Renal cortical epithelial cell (primary cell): Measurements from ENCODE around the gene ERG. TPM values are rescaled to one million over a fixed set of nuclear protein-coding genes. Genes with fewer than 3 reads are reported as not detected.

Experiments
- DNase-seq: peaks from one replicate; pipeline ENCODE4 v3.0.0-alpha.2; 2011; ENCODE audit warnings: low read depth
- total RNA-seq: library from RNA; depleted of rRNA; stranded (reverse); fragments of >200 nt; gene quantifications from 2 replicates; pipeline ENCODE4 v1.2.3, GENCODE V29; 2014

ERG gene
- under 0.01 and 0.15 TPM in 2 replicates for total RNA-seq

DNA sequence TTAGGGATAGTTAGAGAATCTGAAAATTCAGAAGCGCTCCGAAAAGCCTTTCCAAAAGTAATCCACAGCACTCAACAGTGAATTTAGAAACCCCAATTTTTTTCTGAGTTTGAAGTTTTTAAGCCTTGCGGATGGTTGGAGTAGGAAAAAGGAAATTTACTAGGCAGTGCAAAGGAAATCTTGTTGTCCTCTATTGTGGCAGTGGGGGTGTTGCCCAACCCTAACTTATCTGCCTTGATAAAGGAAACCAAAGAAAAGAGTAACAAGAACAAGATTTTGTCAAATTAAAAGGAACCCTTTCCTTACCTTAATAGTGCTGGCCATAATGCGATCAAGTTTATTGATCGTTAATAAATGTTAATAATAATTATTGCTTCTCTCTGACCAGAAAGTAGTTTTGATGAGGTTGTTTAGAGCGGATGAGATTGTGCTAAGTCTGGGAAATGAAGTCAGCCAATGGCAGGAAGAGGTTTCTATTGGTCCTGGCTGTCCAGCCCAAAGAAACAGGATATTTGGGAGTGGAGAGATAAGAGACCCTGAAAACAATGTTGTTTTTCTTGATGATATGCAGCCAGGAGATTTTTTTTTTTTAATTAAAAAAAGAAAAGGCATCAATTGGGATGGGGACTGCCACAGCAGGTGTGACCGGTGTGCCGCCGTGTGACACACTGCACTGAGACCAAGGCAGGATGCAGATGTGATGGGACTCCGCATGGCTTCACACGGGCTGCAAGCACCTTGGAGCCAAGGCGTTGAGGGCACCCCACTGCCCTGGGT lies at the start of gene ERG:
Gene ERG, minus strand, starts transcription at position 421 of the 777 bp plus-strand sequence. Its CDS starts 97 bp downstream, at position 324.
- no peak for DNase-seq

- DNase-seq = no peak
Measured at GRCh38 chr21:38544661-38545060, 46.4 kb upstream of the ERG start.

DNA sequence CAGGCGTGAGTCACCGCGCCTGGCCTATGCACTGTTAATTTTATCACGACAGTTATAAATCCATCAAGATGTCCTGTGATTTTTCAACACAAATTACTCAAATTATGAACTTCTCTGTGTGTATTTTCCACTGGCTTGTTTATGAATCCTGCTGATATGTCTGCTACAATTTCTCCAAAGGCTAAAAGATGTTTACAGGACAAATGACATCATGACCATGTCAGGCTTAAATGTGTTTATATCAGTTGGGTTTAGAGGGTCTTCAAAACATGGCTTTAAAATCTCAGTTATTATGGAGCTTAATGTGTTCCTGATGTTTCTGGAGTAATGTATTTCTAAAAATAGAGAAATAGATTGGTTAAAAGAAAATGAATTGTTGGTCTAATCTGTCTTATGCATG lies 44.0 kb upstream of the ERG start:
- DNase-seq = no peak

DNA sequence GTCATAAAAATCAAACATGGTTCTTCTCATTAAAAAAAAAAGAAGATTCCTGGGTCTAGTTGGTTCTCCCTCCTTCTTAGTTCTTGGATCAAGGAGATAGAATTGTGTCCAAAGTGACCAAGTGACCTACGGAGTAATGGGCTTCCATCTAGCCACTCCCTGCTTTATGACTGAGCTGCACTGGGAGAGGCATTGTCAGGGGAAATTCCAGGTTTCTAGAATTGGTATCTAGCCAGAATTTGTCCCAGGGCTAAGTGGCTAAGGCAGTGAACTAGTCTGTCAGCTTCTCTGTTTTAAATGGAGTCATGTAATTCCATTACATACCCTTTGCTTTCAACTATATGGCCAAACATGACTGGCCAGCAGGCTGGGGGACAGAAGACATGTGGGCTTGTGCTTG lies 40.1 kb upstream of the ERG start:
- DNase-seq = no peak

GRCh38 chr21:38534591-38534990 lies 36.3 kb upstream of the ERG start:
- no peak for DNase-seq

GRCh38 chr21:38533887-38534286 lies 35.6 kb upstream of the ERG start:
- DNase-seq = no peak

DNA sequence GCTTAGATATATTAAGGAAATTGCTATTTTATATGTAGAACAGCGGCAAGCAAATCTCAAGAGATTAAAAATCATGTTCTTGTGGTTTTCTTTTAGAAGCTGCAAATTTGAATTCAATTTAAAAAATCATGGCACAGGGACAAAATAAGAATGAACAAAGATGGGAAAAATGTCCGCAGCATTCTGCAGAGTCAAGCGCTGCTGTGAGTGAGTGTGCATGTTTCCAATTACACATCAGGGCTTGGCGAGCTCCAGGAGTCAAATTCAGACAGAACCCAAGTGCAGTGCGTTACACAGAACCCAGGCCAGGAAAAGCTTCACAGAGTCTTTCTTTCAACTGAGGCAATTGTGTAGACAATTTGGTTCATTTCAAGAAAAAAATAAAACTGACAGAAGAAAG lies 33.3 kb upstream of the ERG start:
- DNase-seq = no peak

DNA sequence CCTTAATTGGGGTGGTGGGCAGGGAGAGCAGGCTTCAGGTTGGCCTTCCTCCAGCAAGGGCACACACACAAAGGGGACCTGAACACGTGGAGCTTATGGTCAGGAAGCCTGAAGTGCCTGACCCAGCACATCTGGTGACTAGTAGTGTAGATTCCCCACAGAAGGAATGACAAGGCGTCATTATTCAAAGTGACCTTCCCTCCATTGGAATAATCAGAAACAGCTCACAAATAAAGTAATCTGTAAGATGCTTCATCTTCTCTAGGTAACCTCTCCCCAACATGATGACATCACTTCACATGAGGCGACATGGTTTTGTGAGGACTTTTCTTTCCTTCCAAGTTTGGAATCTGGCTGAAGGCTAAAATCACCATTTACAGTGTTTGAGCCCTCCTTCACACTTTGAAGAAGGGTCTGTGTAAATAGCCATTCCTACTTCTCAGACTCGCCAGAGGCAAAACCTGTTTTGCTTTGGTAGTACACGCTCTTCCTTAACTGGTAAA lies 32.8 kb upstream of the ERG start:
- DNase-seq = no peak

DNA sequence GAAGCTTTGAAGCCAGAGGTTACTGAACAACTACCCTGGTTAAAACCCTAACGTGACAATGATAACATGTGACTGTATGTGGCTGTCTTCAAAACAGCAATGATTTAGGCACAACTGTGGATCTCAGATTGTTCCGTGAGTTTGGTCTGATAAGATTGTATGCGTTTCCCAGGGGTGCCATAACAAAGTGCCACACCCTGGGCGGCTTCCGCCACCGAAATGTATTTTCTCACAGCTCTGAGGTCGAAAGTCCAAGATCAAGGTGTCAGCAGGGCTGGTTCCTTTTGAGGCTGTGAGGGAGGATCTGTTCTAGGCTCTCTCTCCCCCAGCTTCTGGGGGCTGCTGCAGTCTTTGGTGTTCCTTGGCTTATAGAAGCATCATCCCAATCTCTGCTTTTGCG lies 29.5 kb upstream of the ERG start:
- no peak for DNase-seq

- no peak for DNase-seq
Measured at GRCh38 chr21:38525454-38525853, 27.2 kb upstream of the ERG start.

GRCh38 chr21:38524168-38525153 lies 26.2 kb upstream of the ERG start:
- no peak for DNase-seq

DNA sequence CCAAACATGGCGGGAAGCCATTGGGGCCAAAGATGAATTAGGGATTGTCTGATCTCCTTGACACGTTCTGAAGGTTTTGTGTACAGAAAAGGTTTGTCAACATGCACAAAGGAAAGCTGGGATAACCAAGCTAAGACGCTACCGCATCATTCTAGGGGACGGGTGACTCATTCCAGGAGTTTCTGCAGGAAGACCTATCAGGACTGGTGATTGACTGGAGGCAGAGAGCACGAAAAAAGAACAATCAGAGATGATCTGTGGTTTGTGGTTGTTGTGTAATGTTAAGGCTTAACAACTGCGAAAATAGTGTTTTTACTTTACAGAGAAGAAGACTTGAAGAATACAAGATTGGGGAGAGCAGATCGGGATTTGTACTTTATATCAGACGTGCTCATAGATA lies 22.2 kb upstream of the ERG start:
- no peak for DNase-seq

DNA sequence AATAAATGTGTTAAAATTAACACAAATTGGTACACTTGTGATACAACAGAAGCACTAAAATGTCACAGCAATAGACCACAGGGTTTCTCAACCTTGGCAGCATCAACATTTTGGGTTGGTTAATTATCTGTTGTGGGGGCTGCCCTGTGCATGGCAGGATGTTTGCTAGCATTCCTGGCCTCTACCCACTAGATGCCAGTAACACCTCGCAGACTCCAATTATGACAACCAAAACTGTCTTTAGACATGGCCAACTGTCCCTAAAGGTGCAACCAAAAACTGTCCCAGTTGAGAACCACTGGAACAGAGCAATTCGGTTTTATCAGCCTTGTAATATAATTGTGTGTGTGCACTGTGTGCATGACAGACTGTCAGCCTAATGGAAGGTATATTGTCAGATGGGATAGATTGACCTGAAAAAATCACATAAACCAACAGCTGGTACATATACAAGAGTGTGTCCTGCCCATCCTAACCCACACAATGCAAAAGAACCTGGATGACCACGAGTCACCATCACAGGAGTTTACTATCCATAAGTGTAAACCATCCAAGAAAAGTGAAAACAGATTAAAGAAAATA lies 13.5 kb upstream of the ERG start:
- DNase-seq = no peak

DNA sequence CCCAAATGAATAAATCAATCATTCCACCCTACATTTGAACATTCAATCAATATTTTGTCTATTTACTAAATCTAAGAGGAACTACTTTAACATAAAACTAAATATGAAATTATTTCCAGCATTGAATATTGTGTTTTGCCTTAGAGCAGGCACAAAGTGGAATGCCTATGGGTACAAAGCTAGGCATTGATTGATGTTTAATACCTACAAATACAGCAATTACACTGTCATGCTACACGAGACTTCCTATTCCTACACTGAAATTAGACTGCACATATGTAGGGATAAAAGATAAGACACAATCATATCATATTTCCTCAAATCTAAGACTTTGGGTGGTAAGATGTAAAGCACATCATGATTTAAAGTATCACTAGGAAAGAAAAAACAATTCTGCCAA lies 12.9 kb upstream of the ERG start:
- DNase-seq = no peak

- DNase-seq = no peak
Measured at GRCh38 chr21:38507374-38507942, 9.2 kb upstream of the ERG start.

- no peak for DNase-seq
Measured at GRCh38 chr21:38506661-38507281, 8.5 kb upstream of the ERG start.

DNA sequence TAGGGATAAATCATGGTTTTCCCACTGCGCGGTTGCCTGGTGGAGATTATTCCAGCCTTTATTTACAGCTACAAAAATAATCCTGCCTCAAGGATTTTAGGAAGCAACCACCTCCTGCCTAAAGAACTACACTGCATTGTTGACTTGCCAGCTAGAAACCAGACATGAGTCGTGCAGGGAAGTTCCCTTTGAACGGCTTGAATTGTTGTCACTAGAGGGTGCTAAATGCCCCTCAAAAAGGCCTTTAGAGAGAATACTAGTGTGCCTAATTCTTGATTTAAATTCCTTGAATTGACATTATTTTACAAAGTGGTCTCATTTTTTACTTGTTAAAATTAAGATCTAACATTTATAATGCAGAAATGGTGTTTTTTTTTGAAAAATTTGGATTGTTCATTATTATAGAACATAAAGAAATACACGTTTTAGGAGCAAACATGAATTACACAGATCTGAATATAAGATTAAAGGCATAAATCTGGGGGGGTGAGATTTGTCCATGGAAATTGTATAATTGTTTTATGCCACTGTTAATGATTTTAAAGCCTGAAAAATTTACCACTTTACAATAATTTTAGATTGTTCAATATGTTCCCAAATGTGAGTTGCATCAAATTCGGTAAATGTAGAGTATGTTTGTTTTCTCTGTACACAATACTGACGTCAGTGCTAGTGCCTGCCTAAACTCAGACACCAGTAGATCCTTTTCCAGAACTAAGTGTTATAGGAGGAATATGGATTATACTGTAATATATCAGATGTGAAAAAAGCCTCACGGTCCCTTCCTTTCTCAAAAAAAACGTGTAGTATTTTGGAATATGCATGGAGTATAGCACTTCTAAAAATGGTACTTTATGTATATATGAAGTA lies 7.6 kb upstream of the ERG start:
- DNase-seq = peak; percentile 60

DNA sequence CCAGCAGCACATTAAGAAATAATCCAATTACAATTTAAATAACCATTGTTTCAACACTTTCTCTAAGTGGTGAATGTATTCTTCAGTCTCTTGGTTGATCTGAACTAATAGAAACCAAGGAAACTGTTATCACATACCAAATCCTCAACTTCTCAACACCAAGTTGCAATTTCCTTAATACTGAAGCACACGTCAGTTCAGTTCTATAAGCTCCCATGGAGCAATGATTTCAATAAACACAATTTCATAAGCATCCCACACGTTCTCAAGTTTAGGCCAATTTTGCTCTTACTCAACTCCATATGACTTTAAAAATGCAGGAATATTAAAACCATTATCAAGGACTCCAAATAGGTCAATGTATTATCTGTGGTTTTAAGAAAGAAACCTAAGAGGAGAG lies 5.8 kb upstream of the ERG start:
- no peak for DNase-seq

GRCh38 chr21:38503583-38503982 lies 5.3 kb upstream of the ERG start:
- no peak for DNase-seq

DNA sequence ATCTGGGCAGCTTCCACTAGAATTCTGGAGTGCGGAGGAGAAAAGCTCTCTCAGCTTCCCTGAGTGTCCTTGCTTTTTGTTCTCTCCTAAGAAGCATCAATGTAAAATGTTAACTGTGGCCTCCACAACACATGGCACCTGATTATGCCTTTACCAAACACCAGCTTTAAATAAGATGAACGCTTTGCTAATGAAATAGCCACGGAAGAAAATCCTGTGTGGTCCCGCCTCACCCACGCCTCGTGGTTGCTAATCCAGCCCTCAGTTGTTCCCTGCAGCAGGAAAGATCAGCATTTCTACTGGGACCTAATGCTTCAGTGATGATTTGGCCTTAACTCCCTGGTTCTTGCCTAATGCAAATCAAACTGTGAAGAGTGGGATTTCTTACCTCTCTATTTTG lies 1.8 kb upstream of the ERG start:
- no peak for DNase-seq

DNA sequence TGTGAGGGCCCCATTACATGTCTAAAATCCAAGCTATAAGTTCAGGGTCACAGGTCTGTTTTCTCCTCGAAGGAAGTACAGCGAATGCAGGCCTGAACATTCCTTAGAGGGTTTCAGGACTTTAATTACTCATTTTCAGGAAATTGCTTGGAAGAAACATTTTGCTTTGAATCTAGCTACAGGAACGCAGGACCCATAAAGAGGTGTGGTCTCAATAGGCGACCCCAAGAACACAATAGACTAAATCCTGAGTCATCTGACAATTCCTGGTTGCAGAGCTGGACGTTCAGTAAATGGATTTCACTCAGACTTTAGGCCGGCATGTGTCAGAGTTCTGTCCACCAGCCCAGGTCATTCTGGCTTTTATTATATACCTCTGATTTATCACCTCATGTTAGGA lies 1.0 kb upstream of the ERG start:
- DNase-seq = no peak
